Parathyroid adenoma (tissue), 2 donors: ENCODE results near the gene PLIN3.

ENCODE experiments used
- H2AFZ ChIP-seq: fragments of 300-600 bp; sonication (generic); one replicate; pipeline ENCODE4 v1.7.0; 2017; ENCODE audit warnings: antibody characterized with exemption, mild to moderate bottlenecking
- H3K27ac ChIP-seq: fragments of 300-600 bp; sonication (generic); one replicate; pipeline ENCODE4 v1.7.0; 2017
- H3K27me3 ChIP-seq: fragments of 300-600 bp; sonication (generic); one replicate; pipeline ENCODE4 v1.7.0; 2017; ENCODE audit warnings: low read length; ENCODE audit not compliant: control insufficient read depth, insufficient read depth
- H3K36me3 ChIP-seq: fragments of 300-600 bp; sonication (generic); one replicate; pipeline ENCODE4 v1.7.0; 2017; ENCODE audit warnings: low read length; ENCODE audit not compliant: control insufficient read depth, insufficient read depth
- H3K4me1 ChIP-seq: fragments of 300-600 bp; sonication (generic); one replicate; pipeline ENCODE4 v1.7.0; 2017; ENCODE audit warnings: control low read depth
- H3K4me2 ChIP-seq: fragments of 300-600 bp; sonication (generic); one replicate; pipeline ENCODE4 v1.7.0; 2017; ENCODE audit warnings: low read length
- H3K4me3 ChIP-seq: fragments of 300-600 bp; sonication (generic); one replicate; pipeline ENCODE4 v1.7.0; 2017; ENCODE audit warnings: low read depth, low read length
- H3K79me2 ChIP-seq: fragments of 300-600 bp; sonication (generic); one replicate; pipeline ENCODE4 v1.7.0; 2017; ENCODE audit warnings: control low read depth
- H3K9ac ChIP-seq: fragments of 300-600 bp; sonication (generic); one replicate; pipeline ENCODE4 v1.7.0; 2017; ENCODE audit warnings: mild to moderate bottlenecking
- H3K9me3 ChIP-seq: fragments of 300-600 bp; sonication (generic); one replicate; pipeline ENCODE4 v1.7.0; 2017; ENCODE audit warnings: low read length; ENCODE audit not compliant: control insufficient read depth
- TF ChIP-seq, protein P1 (sequence below): fragments of 300-600 bp; sonication (generic); IDR thresholded peaks from one replicate; pipeline ENCODE4 v1.7.0; 2017; ENCODE audit warnings: antibody characterized with exemption, mild to moderate bottlenecking
- donor health status: primary hyperparathyroidism.

The PLIN3 gene

DNA sequence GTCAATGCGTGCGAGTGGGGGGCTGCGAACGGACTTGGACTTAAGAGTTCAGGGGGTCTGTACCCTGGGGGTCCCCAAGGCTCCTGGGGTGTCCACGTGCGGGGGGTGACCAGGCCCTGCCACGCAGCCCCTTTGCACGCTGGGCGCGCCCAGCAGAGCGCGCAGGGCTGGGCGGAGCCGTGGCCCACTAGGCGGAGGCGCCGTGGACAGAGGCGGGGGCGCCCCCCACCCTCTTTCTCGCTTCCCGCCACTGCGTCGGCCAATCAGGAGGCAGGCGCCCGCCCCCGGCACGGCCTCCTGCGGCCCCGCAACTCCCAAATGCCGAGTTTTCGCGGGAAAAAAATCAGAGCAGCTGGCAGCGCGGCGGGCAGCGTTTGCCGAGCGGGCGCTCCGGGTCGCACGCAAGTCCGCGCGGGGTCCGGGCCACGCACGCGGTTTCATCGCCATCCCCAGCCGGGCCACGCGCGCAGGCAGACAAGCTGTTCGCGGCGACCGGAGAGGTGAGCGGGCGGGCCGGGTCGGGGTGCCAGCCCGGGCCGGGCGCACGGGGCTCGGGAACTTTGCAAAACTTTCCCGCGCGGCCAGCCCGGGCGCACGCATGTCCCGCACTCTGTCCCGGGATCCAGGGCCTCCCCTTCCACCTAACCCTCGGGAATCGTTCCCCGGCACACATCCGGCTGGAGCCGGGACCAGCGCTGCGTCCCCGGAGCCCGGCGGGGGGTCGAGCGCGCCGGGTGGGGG is 41.9 kb upstream of the PLIN3 start, which contains the start of gene UHRF1:
Gene UHRF1 (plus strand): TSS at position 346 of the 741 bp plus-strand sequence. CDS start 1,385 bp downstream, outside the sequence.
- no peaks in the 10 kb centered on the region for H3K9me3 ChIP-seq
- TF ChIP-seq, protein P1, sequence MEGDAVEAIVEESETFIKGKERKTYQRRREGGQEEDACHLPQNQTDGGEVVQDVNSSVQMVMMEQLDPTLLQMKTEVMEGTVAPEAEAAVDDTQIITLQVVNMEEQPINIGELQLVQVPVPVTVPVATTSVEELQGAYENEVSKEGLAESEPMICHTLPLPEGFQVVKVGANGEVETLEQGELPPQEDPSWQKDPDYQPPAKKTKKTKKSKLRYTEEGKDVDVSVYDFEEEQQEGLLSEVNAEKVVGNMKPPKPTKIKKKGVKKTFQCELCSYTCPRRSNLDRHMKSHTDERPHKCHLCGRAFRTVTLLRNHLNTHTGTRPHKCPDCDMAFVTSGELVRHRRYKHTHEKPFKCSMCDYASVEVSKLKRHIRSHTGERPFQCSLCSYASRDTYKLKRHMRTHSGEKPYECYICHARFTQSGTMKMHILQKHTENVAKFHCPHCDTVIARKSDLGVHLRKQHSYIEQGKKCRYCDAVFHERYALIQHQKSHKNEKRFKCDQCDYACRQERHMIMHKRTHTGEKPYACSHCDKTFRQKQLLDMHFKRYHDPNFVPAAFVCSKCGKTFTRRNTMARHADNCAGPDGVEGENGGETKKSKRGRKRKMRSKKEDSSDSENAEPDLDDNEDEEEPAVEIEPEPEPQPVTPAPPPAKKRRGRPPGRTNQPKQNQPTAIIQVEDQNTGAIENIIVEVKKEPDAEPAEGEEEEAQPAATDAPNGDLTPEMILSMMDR = no peak
- no peaks in the 10 kb centered on the region for H3K36me3 ChIP-seq
- H3K79me2 ChIP-seq = no peaks in the 10 kb centered on the region
- H2AFZ ChIP-seq = peak within 1 kb of the TSS; percentile 80
- no peak within 1 kb of the TSS for H3K27ac ChIP-seq
- H3K27me3 ChIP-seq = no peaks in the 10 kb centered on the region
- peak within 1 kb of the TSS; percentile 91 for H3K4me2 ChIP-seq
- no peak within 1 kb of the TSS for H3K9ac ChIP-seq
- peak within 1 kb of the TSS; percentile 66 for H3K4me3 ChIP-seq
- H3K4me1 ChIP-seq = no peaks in the 10 kb centered on the region

DNA sequence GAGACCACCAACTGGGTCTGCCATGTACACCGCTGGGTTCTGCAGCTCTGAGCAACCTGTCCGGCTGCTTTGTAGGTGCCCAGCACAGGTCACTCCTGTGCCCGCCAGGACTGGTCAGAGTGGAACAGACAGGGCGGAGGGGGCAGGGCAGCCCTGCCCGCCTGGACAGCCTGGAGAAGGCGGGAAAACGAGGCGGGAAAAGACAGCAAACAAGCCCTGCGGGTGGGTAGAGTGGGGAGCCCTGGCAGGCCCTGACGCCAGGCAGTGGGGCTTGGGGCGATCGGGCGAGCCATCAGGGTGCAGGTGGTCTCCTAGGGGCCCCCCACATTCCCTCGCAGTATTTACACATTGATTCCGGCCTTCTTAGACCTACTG is 41.3 kb upstream of the PLIN3 start:
- H3K9ac ChIP-seq = no peak overlapping the region
- H2AFZ ChIP-seq = no peak overlapping the region
- TF ChIP-seq, protein P1 = no peak
- no peak overlapping the region for H3K4me2 ChIP-seq
- no peaks in the 10 kb centered on the region for H3K79me2 ChIP-seq
- no peaks in the 10 kb centered on the region for H3K4me1 ChIP-seq
- no peak overlapping the region for H3K4me3 ChIP-seq
- no peaks in the 10 kb centered on the region for H3K27me3 ChIP-seq
- H3K9me3 ChIP-seq = no peaks in the 10 kb centered on the region
- H3K36me3 ChIP-seq = no peaks in the 10 kb centered on the region
- no peak overlapping the region for H3K27ac ChIP-seq

DNA sequence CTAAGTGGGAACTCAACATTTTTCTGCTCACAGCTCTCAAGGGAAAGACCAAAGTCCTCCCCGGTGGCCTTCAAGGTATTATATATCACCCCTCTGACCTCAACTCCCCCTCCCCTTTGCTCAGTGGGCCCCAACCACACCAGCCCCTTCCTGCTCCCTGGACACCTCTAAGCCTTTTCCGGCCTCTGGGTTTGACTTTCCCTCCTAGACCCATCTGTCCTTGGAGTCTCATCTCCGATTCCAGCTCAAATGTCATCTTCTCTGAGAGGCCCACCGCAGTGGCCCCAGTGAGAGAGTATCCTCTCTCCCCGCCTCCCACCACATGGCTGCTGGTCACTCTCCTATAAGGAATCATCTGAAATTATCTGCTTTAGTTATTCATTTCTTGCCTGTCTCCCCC is 40.9 kb upstream of the PLIN3 start:
- Histone ChIP-seq H3K9me3 (no peaks in the 10 kb centered on the region), H3K4me3 (no peak overlapping the region), H3K27me3 (no peaks in the 10 kb centered on the region), H3K4me2 (no peak overlapping the region), H3K36me3 (no peaks in the 10 kb centered on the region), H3K4me1 (no peaks in the 10 kb centered on the region), H3K9ac (no peak overlapping the region), H3K27ac (no peak overlapping the region), H3K79me2 (no peaks in the 10 kb centered on the region), H2AFZ (no peak overlapping the region)
- TF ChIP-seq, protein P1 = no peak

DNA sequence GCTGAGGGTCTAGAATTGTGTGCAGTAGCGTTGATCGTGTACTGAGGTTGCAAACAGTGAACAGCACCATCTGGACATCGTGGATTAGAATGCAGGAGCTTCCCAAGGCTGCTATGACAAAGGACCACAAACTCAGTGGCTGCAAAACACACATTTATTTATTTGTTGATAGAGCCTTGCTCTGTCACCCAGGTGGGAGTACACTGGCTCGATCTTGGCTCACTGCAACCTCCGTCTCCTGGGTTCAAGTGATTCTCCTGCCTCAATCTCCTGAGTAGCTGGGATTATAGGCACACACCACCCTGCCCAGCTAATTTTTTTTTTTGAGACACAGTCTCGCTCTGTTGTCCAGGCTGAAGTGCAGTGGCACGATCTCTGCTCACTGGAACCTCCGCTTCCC is 39.5 kb upstream of the PLIN3 start:
- H3K9ac ChIP-seq = no peak overlapping the region

More for the DNA sequence above, 39.5 kb upstream of the PLIN3 start:
- Histone ChIP-seq H3K27me3 (no peaks in the 10 kb centered on the region), H3K9me3 (no peaks in the 10 kb centered on the region), H3K4me2 (no peak overlapping the region), H3K79me2 (no peaks in the 10 kb centered on the region), H3K27ac (no peak overlapping the region), H3K36me3 (no peaks in the 10 kb centered on the region), H3K4me1 (no peaks in the 10 kb centered on the region), H3K4me3 (no peak overlapping the region), H2AFZ (no peak overlapping the region)
- TF ChIP-seq, protein P1 = no peak
